GM10847 (cell line): Measurements from ENCODE around the gene SLCO4C1.

Experiments
- POLR2A ChIP-seq: IDR thresholded peaks from 2 replicates; pipeline ENCODE4 v1.6.1; 2011; ENCODE audit not compliant: insufficient read length; ENCODE audit errors: extremely low read depth

SLCO4C1 gene

DNA sequence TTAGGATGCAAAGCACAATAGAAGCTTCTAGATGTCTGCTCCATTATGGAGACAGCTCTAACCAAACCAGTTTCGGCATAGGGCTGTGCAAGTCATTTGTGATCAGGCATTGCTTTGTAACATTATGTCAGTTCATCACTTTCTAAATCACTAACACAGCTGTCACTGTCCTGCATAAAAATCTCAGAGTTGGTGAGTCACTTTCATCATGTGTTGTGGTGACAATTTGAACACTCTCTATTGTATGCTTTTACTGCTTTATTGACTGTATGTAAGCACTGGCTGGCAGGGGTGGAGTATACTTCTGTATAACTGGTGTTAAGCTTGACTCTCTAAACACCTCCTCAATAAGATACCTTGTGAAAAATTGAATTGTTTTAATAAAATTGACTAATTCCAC lies 77.9 kb downstream of the SLCO4C1 start:
- no peak for TF ChIP-seq POLR2A

DNA sequence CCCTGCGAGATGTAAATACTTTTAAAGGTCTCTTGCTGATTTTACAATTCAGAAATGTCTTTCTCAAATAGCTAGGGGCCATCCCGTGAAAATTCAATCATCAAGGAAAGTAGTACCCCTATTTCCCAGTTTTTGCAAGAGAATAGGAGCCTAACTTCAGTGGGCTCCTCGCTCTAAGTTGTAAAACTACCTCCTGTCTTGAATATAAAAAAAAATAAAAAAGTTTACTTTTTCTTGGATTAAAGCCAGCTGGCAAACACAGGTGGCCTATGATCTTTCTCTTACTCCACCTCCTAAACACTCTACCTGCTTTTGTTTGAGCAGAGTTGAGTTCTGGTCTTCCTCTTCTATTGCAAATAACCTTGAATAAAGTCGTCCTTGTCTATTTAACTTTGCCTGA lies 79.4 kb downstream of the SLCO4C1 start:
- TF ChIP-seq POLR2A, result no peak

DNA sequence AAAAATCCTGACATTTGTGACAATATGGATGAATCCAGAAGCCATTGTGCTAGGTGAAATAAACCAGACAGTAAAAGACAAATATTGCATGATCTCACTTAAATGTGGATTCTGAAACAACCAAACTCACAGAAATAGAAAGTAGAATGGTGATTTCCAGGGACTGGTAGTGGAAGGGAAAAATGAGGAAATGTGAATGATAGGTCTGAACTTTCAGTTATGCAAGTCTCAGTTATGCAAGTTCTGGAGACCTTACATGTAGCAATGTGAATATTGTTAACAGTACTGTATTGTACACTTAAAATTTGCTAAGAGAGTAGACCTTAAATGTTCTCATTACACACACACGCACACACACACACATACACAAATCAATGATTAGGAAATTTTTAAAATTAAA lies 84.9 kb downstream of the SLCO4C1 start:
- no peak for TF ChIP-seq POLR2A

DNA sequence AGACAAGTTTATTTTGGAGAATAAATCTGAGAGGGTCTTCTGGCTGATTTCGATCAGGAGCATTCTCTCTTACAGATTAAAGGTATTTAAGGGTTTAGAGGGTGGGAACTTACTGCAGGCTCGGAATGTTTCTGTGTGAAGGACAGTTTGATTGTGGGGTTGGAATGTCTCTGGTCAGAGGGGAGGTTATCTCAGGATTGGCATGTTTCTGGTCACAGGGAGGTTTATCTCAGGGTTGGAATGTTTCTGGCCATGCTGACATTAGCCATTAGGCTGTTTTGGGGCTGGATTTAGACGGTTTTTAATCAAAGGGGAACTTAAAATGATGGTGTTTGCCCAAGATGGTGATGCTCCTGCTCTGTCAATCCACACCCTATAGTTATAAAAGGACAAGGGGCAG lies 95.2 kb downstream of the SLCO4C1 start:
- TF ChIP-seq POLR2A, result no peak

DNA sequence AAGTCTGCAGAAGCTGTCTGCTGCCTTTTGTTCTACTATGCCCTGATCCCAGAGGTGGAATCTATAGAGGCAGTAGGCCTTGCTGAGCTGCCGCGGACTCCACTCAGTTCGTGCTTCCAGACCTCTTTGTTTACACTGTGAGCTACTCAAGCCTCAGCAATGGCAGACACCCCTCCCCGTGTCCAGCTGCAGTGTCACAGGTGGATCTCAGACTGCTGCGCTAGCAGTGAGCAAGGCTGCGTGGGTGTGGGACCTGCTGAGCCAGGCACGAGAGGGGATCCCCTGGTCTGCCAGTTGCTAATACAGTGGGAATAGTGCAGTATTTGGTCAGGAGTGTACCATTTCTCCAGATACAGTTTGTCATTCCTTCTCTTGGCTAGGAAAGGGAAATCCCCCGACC lies 99.6 kb downstream of the SLCO4C1 start:
- no peak for TF ChIP-seq POLR2A
